ENCODE data around the gene DPH3.

- TF ChIP-seq, protein P1, sequence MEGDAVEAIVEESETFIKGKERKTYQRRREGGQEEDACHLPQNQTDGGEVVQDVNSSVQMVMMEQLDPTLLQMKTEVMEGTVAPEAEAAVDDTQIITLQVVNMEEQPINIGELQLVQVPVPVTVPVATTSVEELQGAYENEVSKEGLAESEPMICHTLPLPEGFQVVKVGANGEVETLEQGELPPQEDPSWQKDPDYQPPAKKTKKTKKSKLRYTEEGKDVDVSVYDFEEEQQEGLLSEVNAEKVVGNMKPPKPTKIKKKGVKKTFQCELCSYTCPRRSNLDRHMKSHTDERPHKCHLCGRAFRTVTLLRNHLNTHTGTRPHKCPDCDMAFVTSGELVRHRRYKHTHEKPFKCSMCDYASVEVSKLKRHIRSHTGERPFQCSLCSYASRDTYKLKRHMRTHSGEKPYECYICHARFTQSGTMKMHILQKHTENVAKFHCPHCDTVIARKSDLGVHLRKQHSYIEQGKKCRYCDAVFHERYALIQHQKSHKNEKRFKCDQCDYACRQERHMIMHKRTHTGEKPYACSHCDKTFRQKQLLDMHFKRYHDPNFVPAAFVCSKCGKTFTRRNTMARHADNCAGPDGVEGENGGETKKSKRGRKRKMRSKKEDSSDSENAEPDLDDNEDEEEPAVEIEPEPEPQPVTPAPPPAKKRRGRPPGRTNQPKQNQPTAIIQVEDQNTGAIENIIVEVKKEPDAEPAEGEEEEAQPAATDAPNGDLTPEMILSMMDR (optimal IDR thresholded peaks at IDR 0.05 in 1 of 3, IDR thresholded peaks at IDR 0.05 in 1 of 3, conservative IDR thresholded peaks at IDR 0.05 in 1 of 3; ENCODE audit: extremely low read depth in 1 of 3, insufficient read depth in 2 of 3, low read length in 3 of 3) = no peak
- no peak for TF ChIP-seq EZH2 (IDR thresholded peaks at IDR 0.05; ENCODE audit: low read length)
Observed at GRCh38 chr3:16242177-16242576, 22.6 kb downstream of the DPH3 start.
